Neutrophil (primary cell): ENCODE data around the gene NEK11.
A peak's percentile ranks its signal among the peaks of the same experiment; 100 is the strongest.

Experiments used
- H3K27ac ChIP-seq: fragments of 200-600 bp; sonication (generic); 2 replicates; pipeline ENCODE4 v1.5.1; 2016; ENCODE audit warnings: mild to moderate bottlenecking, moderate library complexity
- H3K27me3 ChIP-seq: fragments of 200-600 bp; sonication (generic); 2 replicates; pipeline ENCODE4 v1.6.0; 2016; ENCODE audit warnings: mild to moderate bottlenecking
- H3K36me3 ChIP-seq: fragments of 200-600 bp; sonication (generic); 2 replicates; pipeline ENCODE4 v1.5.1; 2017
- H3K4me1 ChIP-seq, 2 experiments: fragments of 200-600 bp in 1 of 2; sonication (generic) in 1 of 2; 1 replicate in 1 of 2; 2 replicates in 1 of 2; pipeline versions ENCODE4 v1.5.1 to v1.6.1; 2013 to 2016; ENCODE audit warnings: low read depth in 1 of 2, low read length in 1 of 2, mild to moderate bottlenecking in 1 of 2, moderate library complexity in 1 of 2; ENCODE audit not compliant: control insufficient read depth in 1 of 2, insufficient read depth in 1 of 2
- H3K4me3 ChIP-seq, 2 experiments: fragments of 200-600 bp in 1 of 2; sonication (generic) in 1 of 2; 1 replicate in 1 of 2; 2 replicates in 1 of 2; pipeline ENCODE4 v1.5.1; 2013 to 2016; ENCODE audit warnings: low read depth in 1 of 2, low read length in 1 of 2, mild to moderate bottlenecking in 1 of 2, moderate library complexity in 1 of 2
- H3K9me3 ChIP-seq: fragments of 200-600 bp; sonication (generic); 2 replicates; pipeline ENCODE4 v1.5.1; 2016
- CTCF ChIP-seq: fragments of 200-600 bp; sonication (generic); IDR thresholded peaks from 2 replicates; pipeline ENCODE4 v1.5.1; 2016; ENCODE audit warnings: antibody characterized with exemption

NEK11 gene

GRCh38 chr3:131349946-131350347 lies 323.3 kb downstream of the NEK11 start:
- Histone ChIP-seq H3K36me3 (no peaks in the 10 kb centered on the region), H3K4me3 (no peak overlapping the region), H3K27me3 (no peaks in the 10 kb centered on the region), H3K4me1 (peaks cover 14 to 20% of the 10 kb centered on the region in 2 experiments), H3K27ac (no peak overlapping the region), H3K9me3 (no peaks in the 10 kb centered on the region)
- TF ChIP-seq CTCF = no peak

DNA sequence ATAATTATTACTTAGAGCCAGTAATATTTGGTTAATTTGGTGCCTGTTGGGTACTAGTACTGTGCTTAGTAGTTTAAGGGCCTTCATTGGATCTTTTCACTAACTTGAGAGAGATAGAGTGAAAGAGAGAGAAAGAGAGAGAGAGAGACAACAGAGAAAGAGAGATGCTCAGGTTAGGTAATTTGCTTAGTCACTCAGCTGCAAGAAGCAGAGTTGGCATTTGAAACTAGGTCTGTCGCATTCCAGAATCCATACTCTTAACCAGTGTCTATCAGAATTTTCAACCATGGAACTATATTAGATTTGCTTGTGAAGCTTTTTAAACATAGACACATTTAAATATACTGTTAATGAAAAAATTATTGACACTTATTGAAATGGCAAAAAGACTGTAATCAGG lies 323.8 kb downstream of the NEK11 start:
- no peaks in the 10 kb centered on the region for H3K36me3 ChIP-seq
- H3K4me3 ChIP-seq = no peak overlapping the region
- H3K27ac ChIP-seq = no peak overlapping the region
- no peak for TF ChIP-seq CTCF
- H3K4me1 ChIP-seq = peaks cover 14 to 20% of the 10 kb centered on the region in 2 experiments
- no peaks in the 10 kb centered on the region for H3K27me3 ChIP-seq
- H3K9me3 ChIP-seq = no peaks in the 10 kb centered on the region

DNA sequence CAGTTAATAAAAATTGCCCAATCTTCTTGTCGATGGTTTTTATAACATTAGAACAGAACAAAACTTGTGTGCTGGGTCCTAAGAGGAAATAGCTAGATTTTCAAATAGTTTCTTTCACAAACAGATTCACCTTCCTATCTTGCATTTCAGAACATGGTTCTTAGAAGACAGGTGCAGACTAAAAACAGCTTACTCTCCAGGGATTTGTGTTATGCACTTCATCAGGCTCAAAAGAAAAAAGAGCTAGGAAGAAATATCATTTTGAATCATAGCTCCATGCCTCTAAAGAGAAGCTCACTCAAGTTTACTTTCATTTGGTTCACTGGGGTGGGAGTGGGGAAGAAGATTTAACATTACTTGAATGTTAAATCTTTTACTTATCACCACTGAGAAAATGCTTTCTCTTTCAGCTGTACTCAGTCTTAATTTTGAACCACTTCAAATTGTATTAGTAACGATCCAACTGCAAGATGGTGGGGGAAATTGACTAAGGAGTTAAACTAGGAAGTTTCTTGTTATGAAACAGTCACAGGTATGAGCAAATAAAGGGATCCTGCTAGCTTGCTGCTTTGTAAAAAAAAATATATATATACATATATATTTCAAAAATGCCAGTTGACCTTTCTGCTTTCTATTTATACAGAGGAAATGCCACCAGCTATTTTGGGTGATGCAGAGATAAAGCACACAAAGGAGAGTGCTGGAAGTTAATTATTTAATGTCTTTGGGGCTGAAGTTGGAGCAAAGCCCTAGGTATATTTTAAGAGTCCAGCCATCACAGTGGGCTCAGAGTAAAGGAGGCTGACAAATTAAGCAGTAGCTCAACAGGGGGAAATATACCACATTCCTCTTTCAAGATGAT lies 326.6 kb downstream of the NEK11 start:
- Histone ChIP-seq H3K36me3 (peaks cover 13% of the 10 kb centered on the region), H3K27me3 (no peaks in the 10 kb centered on the region), H3K4me3 (no peak overlapping the region), H3K4me1 (peaks cover 14 to 20% of the 10 kb centered on the region in 2 experiments), H3K27ac (peak overlapping the region; percentile 40), H3K9me3 (no peaks in the 10 kb centered on the region)
- TF ChIP-seq CTCF = no peak

DNA sequence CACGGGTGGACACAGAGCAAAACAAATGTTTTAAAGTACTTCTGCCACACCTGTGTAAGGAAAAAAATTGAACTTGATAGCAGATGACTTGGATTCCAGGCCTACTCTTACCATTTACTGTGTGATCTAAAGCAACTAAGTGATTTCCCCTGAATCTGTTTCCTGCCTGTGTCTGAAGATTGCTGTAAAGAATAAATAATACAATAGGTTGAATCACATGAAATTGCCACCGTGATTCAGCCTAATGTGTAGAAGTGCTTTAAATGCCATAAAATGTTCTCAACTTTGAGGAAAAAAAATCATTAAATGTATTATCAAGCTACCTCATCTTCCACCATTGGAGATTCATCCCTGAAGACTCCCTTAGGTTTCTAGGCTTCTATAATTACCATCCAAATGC lies 327.3 kb downstream of the NEK11 start:
- peak overlapping the region; percentile 40 for H3K27ac ChIP-seq
- H3K27me3 ChIP-seq = no peaks in the 10 kb centered on the region
- H3K36me3 ChIP-seq = peaks cover 13% of the 10 kb centered on the region
- H3K9me3 ChIP-seq = no peaks in the 10 kb centered on the region
- H3K4me1 ChIP-seq = peaks cover 14 to 20% of the 10 kb centered on the region in 2 experiments
- H3K4me3 ChIP-seq = no peak overlapping the region
- no peak for TF ChIP-seq CTCF

DNA sequence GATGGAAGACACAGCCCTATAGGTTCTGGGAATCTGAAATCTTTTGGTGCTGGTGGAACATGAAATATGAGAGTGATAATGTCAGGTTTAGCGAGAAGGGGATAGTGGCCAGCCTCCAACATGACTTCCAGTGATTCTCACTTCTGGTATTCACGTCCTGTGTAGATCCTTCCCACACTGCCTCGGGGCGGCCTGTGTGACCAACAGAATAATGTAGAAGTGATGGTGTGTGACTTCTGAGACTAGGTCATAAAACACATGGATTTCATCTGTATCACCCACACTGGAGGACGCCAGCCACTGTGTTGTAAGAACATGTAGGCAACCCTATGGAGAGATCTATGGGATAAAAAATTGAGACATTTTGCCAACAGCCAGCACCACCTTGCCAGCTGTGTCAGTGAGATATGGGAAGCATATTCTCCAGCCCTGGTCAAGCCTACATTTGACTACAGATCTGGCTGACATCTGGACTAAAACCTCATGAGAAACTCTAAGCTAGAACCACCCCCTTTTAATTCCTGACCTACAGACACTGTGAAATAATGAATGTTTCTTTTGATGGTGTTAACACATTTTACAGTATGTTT lies 329.4 kb downstream of the NEK11 start:
- no peak for TF ChIP-seq CTCF
- Histone ChIP-seq H3K36me3 (peaks cover 13% of the 10 kb centered on the region), H3K27me3 (no peaks in the 10 kb centered on the region), H3K4me3 (no peak overlapping the region), H3K27ac (no peak overlapping the region), H3K4me1 (peaks cover 17 to 27% of the 10 kb centered on the region in 2 experiments), H3K9me3 (no peaks in the 10 kb centered on the region)
